ENCODE results near the gene DHRS12. TPM values are rescaled to one million over a fixed set of nuclear protein-coding genes. Genes with fewer than 3 reads are reported as not detected.

DHRS12 gene
- total RNA-seq, 4 donors from 2014 or later = 4.7 to 11.3 (median 7.9) TPM

- H3K36me3 ChIP-seq = peaks cover 0 to 6% (median 0%) of the 10 kb centered on the region in 3 donors
- no peaks in the 10 kb centered on the region for H3K27me3 ChIP-seq
- peaks cover 0 to 15% (median 6%) of the 10 kb centered on the region in 3 donors for H3K4me1 ChIP-seq
- intact Hi-C loops (cut with DNase I) = loop anchor here (10.0 kb wide), 1 partner anchor 332 kb away; the partner anchor contains the start of gene INTS6
- TF ChIP-seq CTCF (IDR thresholded peaks at IDR 0.05) = no peak
- no peak for TF ChIP-seq POLR2A (IDR thresholded peaks at IDR 0.05)
- no peak overlapping the region for H3K4me3 ChIP-seq
- DNase-seq = no peak
- H3K9me3 ChIP-seq = no peaks in the 10 kb centered on the region
- WGBS, 2 donors = 72 to 86% methylated on average over 7 to 10 of the region's 10 CpGs
- peak overlapping the region in 3 of 4 donors; percentile 37 to 57 (median 54) for H3K27ac ChIP-seq
Measured at GRCh38 chr13:51786425-51787265, 17.3 kb downstream of the DHRS12 start.

GRCh38 chr13:51785712-51786424 is 18.1 kb downstream of the DHRS12 start:
- H3K36me3 ChIP-seq = peaks cover 0 to 6% (median 0%) of the 10 kb centered on the region in 3 donors
- H3K27ac ChIP-seq = peak overlapping the region in 3 of 4 donors; percentile 37 to 57 (median 54)
- TF ChIP-seq CTCF (IDR thresholded peaks at IDR 0.05) (no peak), POLR2A (IDR thresholded peaks at IDR 0.05) (no peak)
- H3K27me3 ChIP-seq = no peaks in the 10 kb centered on the region
- H3K4me1 ChIP-seq = peaks cover 0 to 19% (median 6%) of the 10 kb centered on the region in 3 donors
- H3K9me3 ChIP-seq = no peaks in the 10 kb centered on the region
- WGBS, 2 donors = 67 to 72% methylated on average over 11 to 12 of the region's 12 CpGs
- no peak for DNase-seq
- intact Hi-C loops (cut with DNase I) = loop anchor here (10.0 kb wide), 1 partner anchor 331 kb away; the partner anchor contains the start of gene INTS6
- H3K4me3 ChIP-seq = no peak overlapping the region

GRCh38 chr13:51784097-51784496 is 19.9 kb downstream of the DHRS12 start:
- 100% methylated on average over 1 of the region's 1 CpG; no CpG with 5 or more reads in 1 of the 2 donors for WGBS, 2 donors
- Histone ChIP-seq H3K36me3 (peaks cover 0 to under 1% (median 0%) of the 10 kb centered on the region in 3 donors), H3K4me3 (no peak overlapping the region), H3K27me3 (no peaks in the 10 kb centered on the region), H3K27ac (no peak overlapping the region), H3K9me3 (no peaks in the 10 kb centered on the region), H3K4me1 (peaks cover 0 to 19% (median 6%) of the 10 kb centered on the region in 3 donors)
- intact Hi-C loops (cut with DNase I) = loop anchor here (10.0 kb wide), 1 partner anchor 329 kb away; the partner anchor contains the start of gene INTS6
- TF ChIP-seq POLR2A (IDR thresholded peaks at IDR 0.05) (no peak), CTCF (IDR thresholded peaks at IDR 0.05) (no peak)
- DNase-seq = no peak

GRCh38 chr13:51783428-51784094 is 20.4 kb downstream of the DHRS12 start:
- TF ChIP-seq CTCF (IDR thresholded peaks at IDR 0.05) = no peak
- no peak for TF ChIP-seq POLR2A (IDR thresholded peaks at IDR 0.05)
- DNase-seq = no peak
- Histone ChIP-seq H3K9me3 (no peaks in the 10 kb centered on the region), H3K27me3 (no peaks in the 10 kb centered on the region), H3K4me1 (peaks cover 0 to 19% (median 6%) of the 10 kb centered on the region in 3 donors), H3K36me3 (no peaks in the 10 kb centered on the region), H3K27ac (no peak overlapping the region), H3K4me3 (no peak overlapping the region)
- 89% methylated on average over 9 of the region's 9 CpGs for WGBS, 2 donors
- intact Hi-C loops (cut with DNase I) = loop anchor here (10.0 kb wide), 1 partner anchor 329 kb away; the partner anchor contains the start of gene INTS6
